Measurements from ENCODE around the gene ZNF441. TPM values are rescaled to one million over a fixed set of nuclear protein-coding genes. Genes with fewer than 3 reads are reported as not detected.

The ZNF441 gene
- total and polyA plus RNA-seq, 2 of the 13 experiments (the other 11 are each of a cell fraction or from before 2014, with no cell fraction given) = 2.8 to 10.0 TPM

DNA sequence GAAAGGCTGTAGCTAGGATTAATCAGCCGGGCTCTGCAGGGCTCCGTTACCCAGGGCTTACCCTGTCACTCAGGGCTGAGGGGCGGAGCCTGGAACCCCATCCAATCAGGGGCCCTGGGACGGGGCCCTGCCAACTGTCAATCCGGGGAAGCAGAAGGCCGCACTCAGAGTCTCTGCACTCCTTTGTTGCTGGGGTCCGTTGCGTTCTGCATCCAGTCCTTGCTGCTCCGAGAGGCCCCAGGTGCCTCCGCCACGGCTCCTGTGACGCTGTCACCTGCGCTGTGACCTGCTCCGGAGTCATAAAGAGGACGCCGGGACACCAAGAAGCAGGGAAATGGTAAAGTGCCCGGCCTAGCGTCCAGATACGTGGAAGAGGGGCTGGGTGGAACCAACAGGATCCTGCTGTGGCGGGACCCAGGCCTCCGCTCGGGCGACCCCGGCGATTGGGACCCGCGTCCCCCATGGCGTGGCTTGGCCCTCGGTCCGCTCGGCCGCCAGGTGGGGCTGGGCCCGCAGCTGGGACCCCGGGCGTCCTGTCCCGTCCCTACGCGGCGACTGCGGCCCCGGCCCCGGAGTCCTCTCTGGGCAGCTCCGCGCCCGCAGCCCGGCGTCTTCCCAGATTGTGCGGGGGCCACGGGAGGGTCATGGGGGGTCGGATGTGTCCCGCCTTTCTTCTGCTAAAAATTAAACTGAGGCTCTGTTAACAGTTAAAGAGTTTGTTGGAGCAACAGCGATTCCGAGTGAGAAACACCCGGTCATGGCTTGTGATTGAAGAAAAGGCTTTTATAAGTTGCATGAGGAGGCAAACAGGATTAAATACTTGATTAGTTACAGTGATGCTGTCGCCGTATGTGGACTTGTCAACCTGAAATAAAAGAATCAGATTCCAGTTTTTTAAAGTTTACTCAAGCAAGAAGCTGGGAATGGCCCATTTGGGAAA lies 31.9 kb downstream of the ZNF441 start, which contains the start of gene ZNF491 (continued):
- no peak for TF ChIP-seq HMG20A (CRISPR knock-in tag; IDR thresholded peaks at IDR 0.05; ENCODE audit: borderline replicate concordance)
- TF ChIP-seq TRIM22 (IDR thresholded peaks at IDR 0.05) = no peak
- TF ChIP-seq, protein P1, sequence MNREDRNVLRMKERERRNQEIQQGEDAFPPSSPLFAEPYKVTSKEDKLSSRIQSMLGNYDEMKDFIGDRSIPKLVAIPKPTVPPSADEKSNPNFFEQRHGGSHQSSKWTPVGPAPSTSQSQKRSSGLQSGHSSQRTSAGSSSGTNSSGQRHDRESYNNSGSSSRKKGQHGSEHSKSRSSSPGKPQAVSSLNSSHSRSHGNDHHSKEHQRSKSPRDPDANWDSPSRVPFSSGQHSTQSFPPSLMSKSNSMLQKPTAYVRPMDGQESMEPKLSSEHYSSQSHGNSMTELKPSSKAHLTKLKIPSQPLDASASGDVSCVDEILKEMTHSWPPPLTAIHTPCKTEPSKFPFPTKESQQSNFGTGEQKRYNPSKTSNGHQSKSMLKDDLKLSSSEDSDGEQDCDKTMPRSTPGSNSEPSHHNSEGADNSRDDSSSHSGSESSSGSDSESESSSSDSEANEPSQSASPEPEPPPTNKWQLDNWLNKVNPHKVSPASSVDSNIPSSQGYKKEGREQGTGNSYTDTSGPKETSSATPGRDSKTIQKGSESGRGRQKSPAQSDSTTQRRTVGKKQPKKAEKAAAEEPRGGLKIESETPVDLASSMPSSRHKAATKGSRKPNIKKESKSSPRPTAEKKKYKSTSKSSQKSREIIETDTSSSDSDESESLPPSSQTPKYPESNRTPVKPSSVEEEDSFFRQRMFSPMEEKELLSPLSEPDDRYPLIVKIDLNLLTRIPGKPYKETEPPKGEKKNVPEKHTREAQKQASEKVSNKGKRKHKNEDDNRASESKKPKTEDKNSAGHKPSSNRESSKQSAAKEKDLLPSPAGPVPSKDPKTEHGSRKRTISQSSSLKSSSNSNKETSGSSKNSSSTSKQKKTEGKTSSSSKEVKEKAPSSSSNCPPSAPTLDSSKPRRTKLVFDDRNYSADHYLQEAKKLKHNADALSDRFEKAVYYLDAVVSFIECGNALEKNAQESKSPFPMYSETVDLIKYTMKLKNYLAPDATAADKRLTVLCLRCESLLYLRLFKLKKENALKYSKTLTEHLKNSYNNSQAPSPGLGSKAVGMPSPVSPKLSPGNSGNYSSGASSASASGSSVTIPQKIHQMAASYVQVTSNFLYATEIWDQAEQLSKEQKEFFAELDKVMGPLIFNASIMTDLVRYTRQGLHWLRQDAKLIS (CRISPR knock-in tag; IDR thresholded peaks at IDR 0.05) = no peak
- peak; percentile 38; the same call in 1 of the 2 replicates for TF ChIP-seq DMAP1 (CRISPR knock-in tag; IDR thresholded peaks at IDR 0.05)
- peak; percentile 45; the same call in 1 of the 2 replicates for TF ChIP-seq GATAD2A (CRISPR knock-in tag; IDR thresholded peaks at IDR 0.05)
- TF ChIP-seq MZF1 (CRISPR knock-in tag; IDR thresholded peaks at IDR 0.05; ENCODE audit: borderline replicate concordance) = no peak
- no peak for TF ChIP-seq MYNN (CRISPR knock-in tag; IDR thresholded peaks at IDR 0.05; ENCODE audit: low read depth)
- TF ChIP-seq NR1H2 (CRISPR knock-in tag; IDR thresholded peaks at IDR 0.05; ENCODE audit: borderline replicate concordance, low read depth) = no peak
- TF ChIP-seq, protein P2, sequence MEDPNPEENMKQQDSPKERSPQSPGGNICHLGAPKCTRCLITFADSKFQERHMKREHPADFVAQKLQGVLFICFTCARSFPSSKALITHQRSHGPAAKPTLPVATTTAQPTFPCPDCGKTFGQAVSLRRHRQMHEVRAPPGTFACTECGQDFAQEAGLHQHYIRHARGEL (CRISPR knock-in tag; IDR thresholded peaks at IDR 0.05) = no peak
- no peak for TF ChIP-seq ZMYM3 (CRISPR knock-in tag; IDR thresholded peaks at IDR 0.05)
- TF ChIP-seq DDIT3 (CRISPR knock-in tag; IDR thresholded peaks at IDR 0.05) = no peak
- TF ChIP-seq TBP (CRISPR knock-in tag; IDR thresholded peaks at IDR 0.05) = no peak
- TF ChIP-seq ARID2 (CRISPR knock-in tag; IDR thresholded peaks at IDR 0.05; ENCODE audit: borderline replicate concordance) = peak; percentile 60; the same call in 1 of the 2 replicates
- TF ChIP-seq CEBPZ (IDR thresholded peaks at IDR 0.05; ENCODE audit: low read length) = no peak
- TF ChIP-seq, protein P3, sequence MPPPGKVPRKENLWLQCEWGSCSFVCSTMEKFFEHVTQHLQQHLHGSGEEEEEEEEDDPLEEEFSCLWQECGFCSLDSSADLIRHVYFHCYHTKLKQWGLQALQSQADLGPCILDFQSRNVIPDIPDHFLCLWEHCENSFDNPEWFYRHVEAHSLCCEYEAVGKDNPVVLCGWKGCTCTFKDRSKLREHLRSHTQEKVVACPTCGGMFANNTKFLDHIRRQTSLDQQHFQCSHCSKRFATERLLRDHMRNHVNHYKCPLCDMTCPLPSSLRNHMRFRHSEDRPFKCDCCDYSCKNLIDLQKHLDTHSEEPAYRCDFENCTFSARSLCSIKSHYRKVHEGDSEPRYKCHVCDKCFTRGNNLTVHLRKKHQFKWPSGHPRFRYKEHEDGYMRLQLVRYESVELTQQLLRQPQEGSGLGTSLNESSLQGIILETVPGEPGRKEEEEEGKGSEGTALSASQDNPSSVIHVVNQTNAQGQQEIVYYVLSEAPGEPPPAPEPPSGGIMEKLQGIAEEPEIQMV (CRISPR knock-in tag; IDR thresholded peaks at IDR 0.05; ENCODE audit: low read depth) = peak; percentile 35; the same call in 1 of the 2 replicates
- no peak for TF ChIP-seq GATA4 (IDR thresholded peaks at IDR 0.05; ENCODE audit: borderline replicate concordance, low read depth)
- no peak for TF ChIP-seq CREB3 (CRISPR knock-in tag; IDR thresholded peaks at IDR 0.05)

Data from HepG2 (cell line).